Mesendoderm (in vitro differentiated cells): ENCODE results near the gene ITM2A.

Experiments
- DNase-seq: peaks from one replicate; pipeline ENCODE4 v3.0.0; 2013
- H2AK5ac ChIP-seq: 2 replicates; pipeline ENCODE4 v1.6.1; 2013; ENCODE audit warnings: low read length, inconsistent platforms
- H2BK120ac ChIP-seq: 2 replicates; pipeline ENCODE4 v1.6.1; 2013; ENCODE audit warnings: low read depth, mild to moderate bottlenecking, low read length, moderate library complexity, mixed read lengths
- H2BK15ac ChIP-seq: replicated peaks from 2 replicates; pipeline ENCODE4 v1.6.1; 2013; ENCODE audit warnings: low read depth, mild to moderate bottlenecking, moderate library complexity
- H2BK5ac ChIP-seq: 2 replicates; pipeline ENCODE4 v1.6.1; 2013; ENCODE audit warnings: low read length, inconsistent platforms
- H3K18ac ChIP-seq: 2 replicates; pipeline ENCODE4 v1.6.1; 2013; ENCODE audit warnings: mild to moderate bottlenecking, low read length, mixed read lengths
- H3K23ac ChIP-seq: one replicate; pipeline ENCODE4 v1.6.1; 2013; ENCODE audit warnings: low read length
- H3K27ac ChIP-seq: 2 replicates; pipeline ENCODE4 v1.5.1; 2013; ENCODE audit warnings: low read depth, mild to moderate bottlenecking, inconsistent platforms, low read length, moderate library complexity
- H3K27me3 ChIP-seq: 2 replicates; pipeline ENCODE4 v1.6.1; 2013; ENCODE audit warnings: low read length, control low read depth, mild to moderate bottlenecking, inconsistent platforms; ENCODE audit not compliant: insufficient read depth, poor library complexity
- H3K36me3 ChIP-seq: 2 replicates; pipeline ENCODE4 v1.6.1; 2013; ENCODE audit warnings: low read length, inconsistent platforms; ENCODE audit not compliant: control insufficient read depth, insufficient read depth
- H3K4ac ChIP-seq: one replicate; pipeline ENCODE4 v1.6.1; 2013; ENCODE audit warnings: low read depth, mild to moderate bottlenecking, low read length, moderate library complexity
- H3K4me1 ChIP-seq: 2 replicates; pipeline ENCODE4 v1.6.1; 2013; ENCODE audit warnings: low read depth, low read length, inconsistent platforms; ENCODE audit not compliant: control insufficient read depth
- H3K4me2 ChIP-seq: 2 replicates; pipeline ENCODE4 v1.6.1; 2013; ENCODE audit warnings: low read length
- H3K4me3 ChIP-seq: 2 replicates; pipeline ENCODE4 v1.5.1; 2013; ENCODE audit warnings: mild to moderate bottlenecking, low read length
- H3K56ac ChIP-seq: one replicate; pipeline ENCODE4 v1.6.1; 2013; ENCODE audit warnings: low read length
- H3K79me1 ChIP-seq: 2 replicates; pipeline ENCODE4 v1.6.1; 2013; ENCODE audit warnings: low read length, inconsistent platforms
- H3K79me2 ChIP-seq: 2 replicates; pipeline ENCODE4 v1.6.1; 2013; ENCODE audit warnings: mild to moderate bottlenecking, low read length; ENCODE audit not compliant: control insufficient read depth, insufficient read depth
- H3K9ac ChIP-seq: 2 replicates; pipeline ENCODE4 v1.6.1; 2013; ENCODE audit warnings: low read length, inconsistent platforms
- H4K5ac ChIP-seq: one replicate; pipeline ENCODE4 v1.6.1; 2013; ENCODE audit warnings: low read length
- H4K8ac ChIP-seq: one replicate; pipeline ENCODE4 v1.6.1; 2013; ENCODE audit warnings: low read depth, mild to moderate bottlenecking, control low read depth, low read length, moderate library complexity
- WGBS: extraction: QIAGEN DNeasy Blood & Tissue Kit; methylation state at CpG from one replicate; pipeline ENCODE4 v1.1.7; 2013; ENCODE audit warnings: low lambda C conversion rate, missing lambda C conversion rate; ENCODE audit not compliant: insufficient coverage; ENCODE audit errors: extremely low coverage; 5-methylcytosine and 5-hydroxymethylcytosine counted together

ITM2A gene

DNA sequence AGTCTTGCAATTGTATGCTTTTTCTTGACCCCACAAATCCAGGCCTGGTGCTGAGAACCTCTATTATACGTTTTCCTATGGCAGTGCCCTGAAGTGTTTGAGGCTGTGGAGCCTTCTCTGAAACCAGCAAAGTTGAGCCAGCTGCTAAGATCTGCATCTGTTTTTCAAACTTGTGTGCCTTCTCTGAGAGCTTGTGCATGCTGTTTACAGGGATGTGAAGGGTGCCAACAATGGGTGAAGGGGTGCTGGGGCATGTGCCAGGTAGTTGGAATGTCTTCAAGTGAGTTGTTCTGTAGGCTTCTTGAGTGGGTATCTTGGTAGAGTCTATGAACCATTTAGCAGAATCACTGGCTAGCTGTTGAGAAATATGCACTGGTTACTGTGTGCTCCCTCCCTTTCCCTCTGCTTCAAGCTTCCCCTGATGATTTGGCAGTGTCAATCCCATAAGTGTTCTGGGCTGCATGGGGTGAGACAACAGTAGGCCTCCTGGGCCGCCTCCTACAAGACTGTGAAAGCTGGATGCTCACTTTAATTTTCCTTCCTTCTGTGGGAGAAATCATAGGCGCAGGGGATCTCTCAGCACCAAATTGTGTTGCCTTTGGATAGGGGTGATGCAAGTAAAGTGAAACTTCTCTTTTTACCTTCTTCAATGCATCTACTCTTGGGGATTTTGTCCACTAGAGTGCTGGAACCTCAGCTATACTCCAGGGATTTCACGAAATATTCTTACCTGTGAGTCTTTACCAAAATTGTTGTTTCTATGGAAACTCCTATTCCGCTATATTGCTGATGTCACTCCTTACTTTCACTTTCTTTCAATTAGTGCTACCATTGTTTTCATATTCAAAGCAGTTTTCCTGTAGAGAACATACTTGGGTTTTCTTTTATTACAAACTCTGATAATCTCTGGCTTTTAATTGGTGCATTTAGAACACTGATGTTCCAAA lies 30.0 kb downstream of the ITM2A start:
- Histone ChIP-seq H3K4me3 (no peak overlapping the region), H3K18ac (no peak overlapping the region), H3K23ac (no peak overlapping the region), H2AK5ac (no peak overlapping the region), H3K4me2 (no peak overlapping the region), H3K79me2 (no peaks in the 10 kb centered on the region), H2BK120ac (no peak overlapping the region), H3K9ac (no peak overlapping the region), H4K8ac (no peak overlapping the region), H3K27ac (no peak overlapping the region), H3K36me3 (no peaks in the 10 kb centered on the region), H2BK5ac (no peak overlapping the region), H3K27me3 (no peaks in the 10 kb centered on the region), H3K4me1 (no peaks in the 10 kb centered on the region), H4K5ac (no peak overlapping the region), H3K79me1 (no peaks in the 10 kb centered on the region), H3K4ac (no peak overlapping the region), H2BK15ac (no peak overlapping the region), H3K56ac (no peak overlapping the region)
- peak; percentile 0 for DNase-seq
- no CpG with 5 or more reads among the region's 5 CpGs for WGBS

DNA sequence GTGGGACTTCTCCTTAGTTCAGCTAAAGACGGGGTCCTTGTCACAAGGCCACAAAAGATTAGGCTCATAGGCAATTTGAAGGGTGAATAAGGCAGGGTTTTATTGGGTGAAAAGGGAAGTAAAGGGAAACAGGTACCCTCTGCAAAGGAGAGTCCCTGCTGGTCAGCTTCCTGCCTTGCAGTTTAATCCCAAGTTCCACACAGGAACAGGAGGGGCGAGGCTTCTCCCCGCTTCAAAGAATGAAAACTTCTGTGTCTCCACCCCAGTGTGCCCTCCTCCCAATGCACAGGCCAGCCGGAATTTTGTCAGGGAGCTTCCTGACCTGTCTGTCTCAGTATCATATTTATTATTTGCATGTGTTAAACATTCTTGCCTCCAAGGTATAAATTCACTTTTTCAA lies 37.1 kb downstream of the ITM2A start:
- Histone ChIP-seq H2BK5ac (no peak overlapping the region), H2AK5ac (no peak overlapping the region), H3K79me1 (no peaks in the 10 kb centered on the region), H3K4me1 (no peaks in the 10 kb centered on the region), H4K8ac (no peak overlapping the region), H3K4ac (no peak overlapping the region), H3K18ac (no peak overlapping the region), H3K23ac (no peak overlapping the region), H3K4me3 (no peak overlapping the region), H3K79me2 (no peaks in the 10 kb centered on the region), H3K27me3 (no peaks in the 10 kb centered on the region), H3K4me2 (no peak overlapping the region), H4K5ac (no peak overlapping the region), H2BK15ac (no peak overlapping the region), H2BK120ac (no peak overlapping the region), H3K27ac (no peak overlapping the region), H3K56ac (no peak overlapping the region), H3K9ac (no peak overlapping the region), H3K36me3 (no peaks in the 10 kb centered on the region)
- DNase-seq = peak; percentile 51
- no CpG with 5 or more reads among the region's 4 CpGs for WGBS

DNA sequence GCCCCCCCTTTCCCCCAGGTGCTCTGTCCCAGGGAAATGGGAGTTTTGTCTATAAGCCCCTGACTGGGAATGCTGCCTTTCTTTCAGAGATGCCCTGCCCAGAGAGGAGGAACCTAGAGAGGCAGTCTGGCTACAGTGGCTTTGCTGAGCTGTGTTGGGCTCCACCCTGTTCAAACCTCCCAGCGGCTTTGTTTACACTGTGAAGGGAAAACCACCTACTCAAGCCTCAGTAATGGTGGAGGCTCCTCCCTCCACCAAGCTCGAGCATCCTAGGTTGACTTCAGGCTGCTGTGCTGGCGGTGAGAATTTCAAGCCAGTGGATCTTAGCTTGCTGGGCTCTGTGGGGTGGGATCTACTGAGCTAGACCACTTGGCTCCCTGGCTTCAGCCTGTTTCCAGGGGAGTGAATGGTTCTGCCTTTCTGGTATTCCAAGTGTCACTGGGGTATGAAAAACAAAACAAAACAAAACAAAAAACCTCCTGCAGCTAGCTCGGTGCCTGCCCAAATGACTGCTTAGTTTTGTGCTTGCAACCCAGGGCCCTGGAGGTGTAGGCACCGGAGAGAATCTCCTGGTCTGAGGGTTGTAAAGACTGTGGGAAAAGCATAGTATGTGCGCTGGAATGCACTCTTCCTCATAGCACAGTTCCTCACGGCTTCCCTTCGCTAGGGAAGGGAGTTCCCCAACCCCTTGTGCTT lies 41.7 kb downstream of the ITM2A start:
- Histone ChIP-seq H3K23ac (no peak overlapping the region), H3K27ac (no peak overlapping the region), H4K5ac (no peak overlapping the region), H3K27me3 (no peaks in the 10 kb centered on the region), H2BK15ac (no peak overlapping the region), H3K4me2 (no peak overlapping the region), H2AK5ac (no peak overlapping the region), H2BK120ac (no peak overlapping the region), H2BK5ac (no peak overlapping the region), H3K36me3 (no peaks in the 10 kb centered on the region), H3K18ac (no peak overlapping the region), H3K9ac (no peak overlapping the region), H3K56ac (no peak overlapping the region), H3K79me1 (no peaks in the 10 kb centered on the region), H3K4me3 (no peak overlapping the region), H3K4ac (no peak overlapping the region), H3K79me2 (no peaks in the 10 kb centered on the region), H3K4me1 (no peaks in the 10 kb centered on the region), H4K8ac (no peak overlapping the region)
- peak; percentile 27 for DNase-seq
- no CpG with 5 or more reads among the region's 8 CpGs for WGBS
